MCF 10A (cell line): ENCODE data around the gene LAD1. TPM values are rescaled to one million over a fixed set of nuclear protein-coding genes. Genes with fewer than 3 reads are reported as not detected.
A peak's percentile ranks its signal among the peaks of the same experiment; 100 is the strongest.

Experiments
- BruUV-seq: library from RNA; stranded (reverse); fragments of 400-500 nt; replicated peaks from 2 replicates; lab custom pipeline; 2021; lab: Mats Ljungman, UMichigan
- CTCF ChIA-PET: fragments of 300-600 bp; sonication (Branson Sonifier 250); formaldehyde crosslinking; extraction: SDS; loops from one replicate; lab custom pipeline; 2021; ENCODE audit warnings: antibody characterized with exemption, inconsistent platforms; lab: Yijun Ruan, JAX
- POLR2A ChIA-PET: fragments of 300-600, 350-650 bp; sonication (Branson Sonifier 250); formaldehyde crosslinking; extraction: SDS; loops from one replicate; lab custom pipeline; 2020; ENCODE audit warnings: antibody characterized with exemption, inconsistent platforms; lab: Yijun Ruan, JAX
- DNase-seq: peaks from one replicate; pipeline ENCODE4 v3.0.0-alpha.2; 2018; ENCODE audit not compliant: unreplicated experiment
- H3K27ac Mint-ChIP-seq: one replicate; pipeline ENCODE4 v1.8.0; 2022; ENCODE audit warnings: mild to moderate bottlenecking, low read depth, mixed read lengths; ENCODE audit not compliant: unreplicated experiment
- H3K27me3 Mint-ChIP-seq: one replicate; pipeline ENCODE4 v1.8.0; 2022; ENCODE audit warnings: mixed read lengths; ENCODE audit not compliant: insufficient read depth, unreplicated experiment
- H3K36me3 Mint-ChIP-seq: one replicate; pipeline ENCODE4 v1.8.0; 2022; ENCODE audit warnings: mild to moderate bottlenecking, moderate library complexity, mixed read lengths; ENCODE audit not compliant: insufficient read depth, unreplicated experiment
- H3K4me1 Mint-ChIP-seq: one replicate; pipeline ENCODE4 v1.8.0; 2022; ENCODE audit warnings: mixed read lengths; ENCODE audit not compliant: insufficient read depth, unreplicated experiment
- H3K4me3 Mint-ChIP-seq: one replicate; pipeline ENCODE4 v1.8.0; 2022; ENCODE audit warnings: mild to moderate bottlenecking, moderate library complexity, mixed read lengths; ENCODE audit not compliant: unreplicated experiment
- H3K9me3 Mint-ChIP-seq: one replicate; pipeline ENCODE4 v1.8.0; 2022; ENCODE audit warnings: mixed read lengths; ENCODE audit not compliant: unreplicated experiment
- intact Hi-C: fragments of 100-400 bp; cut with micrococcal nuclease; formaldehyde crosslinking; loops from 2 replicates; pipeline ENCODE4 v1.14.1; 2022
- total RNA-seq: library from RNA; stranded (reverse); gene quantifications from 2 replicates; pipeline ENCODE4 v1.2.3, GENCODE V29; 2022
- TF ChIP-seq, protein P1 (sequence below): fragments of 200-600 bp; IDR thresholded peaks from one replicate; pipeline ENCODE4 v1.8.0; 2022; ENCODE audit warnings: antibody characterized with exemption, mild to moderate bottlenecking; ENCODE audit not compliant: unreplicated experiment

LAD1 gene
- total RNA-seq, 1 experiment from 2014 or later, result 40.9 TPM

GRCh38 chr1:201355471-201355870, 43.7 kb downstream of the LAD1 start:
- POLR2A ChIA-PET, result interaction anchor here (0.9 to 11.7 kb wide), 11 partner anchors 10 to 101 kb away, joined by 3 to 159 read pairs (median 5); no protein-coding TSS in a partner anchor
- H3K27ac Mint-ChIP-seq, result no peak overlapping the region
- H3K9me3 Mint-ChIP-seq, result no peaks in the 10 kb centered on the region

GRCh38 chr1:201354901-201355295, 44.2 kb downstream of the LAD1 start:
- peaks cover 53% of the 10 kb centered on the region for H3K4me1 Mint-ChIP-seq
- peaks cover 10% of the 10 kb centered on the region for H3K27me3 Mint-ChIP-seq
- H3K36me3 Mint-ChIP-seq, result no peaks in the 10 kb centered on the region
- peak overlapping the region; percentile 28 for H3K27ac Mint-ChIP-seq
- H3K9me3 Mint-ChIP-seq, result no peaks in the 10 kb centered on the region
- BruUV-seq, result no TSS peak
- intact Hi-C loops, result no loop called here
- CTCF ChIA-PET, result interaction anchor here (0.6 to 15.6 kb wide), 20 partner anchors 8 to 213 kb away, joined by 3 to 550 read pairs (median 4); no protein-coding TSS in a partner anchor
- POLR2A ChIA-PET, result interaction anchor here (0.6 to 11.7 kb wide), 13 partner anchors 10 to 972 kb away, joined by 3 to 159 read pairs (median 5); no protein-coding TSS in a partner anchor
- peak; percentile 40 for DNase-seq
- H3K4me3 Mint-ChIP-seq, result no peak overlapping the region
- TF ChIP-seq, protein P1, sequence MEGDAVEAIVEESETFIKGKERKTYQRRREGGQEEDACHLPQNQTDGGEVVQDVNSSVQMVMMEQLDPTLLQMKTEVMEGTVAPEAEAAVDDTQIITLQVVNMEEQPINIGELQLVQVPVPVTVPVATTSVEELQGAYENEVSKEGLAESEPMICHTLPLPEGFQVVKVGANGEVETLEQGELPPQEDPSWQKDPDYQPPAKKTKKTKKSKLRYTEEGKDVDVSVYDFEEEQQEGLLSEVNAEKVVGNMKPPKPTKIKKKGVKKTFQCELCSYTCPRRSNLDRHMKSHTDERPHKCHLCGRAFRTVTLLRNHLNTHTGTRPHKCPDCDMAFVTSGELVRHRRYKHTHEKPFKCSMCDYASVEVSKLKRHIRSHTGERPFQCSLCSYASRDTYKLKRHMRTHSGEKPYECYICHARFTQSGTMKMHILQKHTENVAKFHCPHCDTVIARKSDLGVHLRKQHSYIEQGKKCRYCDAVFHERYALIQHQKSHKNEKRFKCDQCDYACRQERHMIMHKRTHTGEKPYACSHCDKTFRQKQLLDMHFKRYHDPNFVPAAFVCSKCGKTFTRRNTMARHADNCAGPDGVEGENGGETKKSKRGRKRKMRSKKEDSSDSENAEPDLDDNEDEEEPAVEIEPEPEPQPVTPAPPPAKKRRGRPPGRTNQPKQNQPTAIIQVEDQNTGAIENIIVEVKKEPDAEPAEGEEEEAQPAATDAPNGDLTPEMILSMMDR, result no peak

More at GRCh38 chr1:201355471-201355870, 43.7 kb downstream of the LAD1 start:
- H3K4me1 Mint-ChIP-seq, result peaks cover 55% of the 10 kb centered on the region
- TF ChIP-seq, protein P1, result no peak
- CTCF ChIA-PET, result interaction anchor here (0.5 to 15.6 kb wide), 20 partner anchors 7 to 616 kb away, joined by 3 to 550 read pairs (median 4); no protein-coding TSS in a partner anchor
- no TSS peak for BruUV-seq
- no peaks in the 10 kb centered on the region for H3K36me3 Mint-ChIP-seq
- peaks cover 10% of the 10 kb centered on the region for H3K27me3 Mint-ChIP-seq
- intact Hi-C loops, result no loop called here
- H3K4me3 Mint-ChIP-seq, result no peak overlapping the region
- DNase-seq, result no peak

GRCh38 chr1:201354151-201354900, 44.8 kb downstream of the LAD1 start:
- H3K27ac Mint-ChIP-seq, result peak overlapping the region; percentile 63
- POLR2A ChIA-PET, result interaction anchor here (0.6 to 11.7 kb wide), 14 partner anchors 32 to 971 kb away, joined by 3 to 159 read pairs (median 4); no protein-coding TSS in a partner anchor
- H3K27me3 Mint-ChIP-seq, result peaks cover 10% of the 10 kb centered on the region
- CTCF ChIA-PET, result interaction anchor here (0.6 to 15.6 kb wide), 17 partner anchors 7 to 131 kb away, joined by 3 to 550 read pairs (median 6); no protein-coding TSS in a partner anchor
- BruUV-seq, result no TSS peak
- TF ChIP-seq, protein P1, result no peak
- H3K9me3 Mint-ChIP-seq, result no peaks in the 10 kb centered on the region
- intact Hi-C loops, result no loop called here
- no peak for DNase-seq
- H3K4me1 Mint-ChIP-seq, result peaks cover 47% of the 10 kb centered on the region
- no peak overlapping the region for H3K4me3 Mint-ChIP-seq
- H3K36me3 Mint-ChIP-seq, result no peaks in the 10 kb centered on the region
